Measurements from ENCODE around the gene ALDH1A3.

ALDH1A3 gene

DNA sequence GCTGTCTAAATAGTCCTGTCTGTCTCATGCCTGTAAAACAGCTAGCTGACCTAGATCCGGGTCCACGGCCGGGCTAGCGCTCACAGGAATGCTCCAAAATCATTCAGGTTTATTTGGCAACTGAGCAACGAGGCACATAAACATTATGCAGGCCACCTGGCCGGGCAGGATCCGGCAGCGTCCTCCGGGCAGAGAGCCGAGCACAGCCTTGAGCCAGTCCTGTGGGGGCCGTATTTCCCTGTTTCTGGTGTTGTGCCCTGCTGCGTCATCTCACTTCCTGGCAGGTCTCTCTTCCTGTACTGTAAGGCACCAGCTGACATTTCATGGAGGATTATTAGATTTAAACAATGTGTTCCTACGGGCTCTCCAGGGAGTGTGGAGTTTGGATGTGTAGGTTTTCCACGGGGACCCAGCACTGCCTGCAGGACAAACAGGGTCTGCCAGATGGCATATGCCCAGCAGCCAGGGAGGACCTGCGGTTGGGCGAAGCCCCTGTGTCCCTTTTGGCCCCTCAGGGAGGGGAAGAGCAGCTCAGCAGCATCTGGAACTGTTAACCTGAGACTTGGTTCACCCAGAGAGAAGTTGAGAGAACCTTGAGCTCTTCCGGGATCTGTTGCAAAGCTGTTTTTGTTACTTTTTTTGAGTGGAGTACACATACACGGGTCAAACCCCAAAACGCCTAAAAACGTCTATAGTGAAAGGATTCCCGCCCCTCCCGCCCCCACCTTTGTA is 23.0 kb downstream of the ALDH1A3 start:
- DNase-seq, result no peak

DNA sequence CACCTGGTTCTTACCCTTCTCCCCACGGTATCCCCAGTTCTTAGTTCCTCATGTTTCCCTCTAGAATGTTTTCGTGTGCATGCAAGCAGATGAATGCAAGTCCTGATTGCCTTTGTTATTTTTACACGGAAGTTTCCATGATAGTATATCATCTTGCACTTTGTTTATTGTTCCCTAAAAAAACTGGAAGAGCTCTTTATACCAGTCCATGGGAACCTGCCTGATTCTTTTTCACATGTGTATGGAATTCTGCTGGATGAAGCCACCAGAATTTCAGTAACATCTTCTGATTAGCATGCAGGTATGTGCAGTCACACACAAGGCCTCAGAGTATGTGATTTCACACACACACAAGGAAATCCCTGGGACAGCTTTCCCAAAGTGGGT is 23.5 kb downstream of the ALDH1A3 start:
- no peak for DNase-seq

- no peak for DNase-seq
These were observed 26.2 kb downstream of the ALDH1A3 start for GRCh38 chr15:100905850-100906249.

DNA sequence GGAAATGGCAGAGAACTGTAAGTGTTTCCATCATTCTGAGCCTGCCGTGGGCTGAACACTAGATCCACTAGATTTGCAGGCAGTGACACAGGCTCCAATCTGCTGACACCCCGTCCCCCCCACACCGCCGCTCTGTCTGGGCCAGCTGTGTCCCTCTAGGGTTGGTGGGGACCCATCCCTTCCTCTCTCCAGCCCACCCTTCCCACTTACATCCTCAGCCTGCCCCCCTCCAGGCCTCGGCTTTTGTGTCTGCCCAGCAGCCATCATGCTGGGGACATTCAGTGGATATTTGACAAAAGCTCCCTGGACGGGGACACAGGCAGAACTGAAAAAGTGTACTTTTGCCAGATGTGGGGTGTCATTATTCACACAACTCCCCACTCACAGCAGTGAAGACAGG is 28.8 kb downstream of the ALDH1A3 start:
- no peak for DNase-seq

DNA sequence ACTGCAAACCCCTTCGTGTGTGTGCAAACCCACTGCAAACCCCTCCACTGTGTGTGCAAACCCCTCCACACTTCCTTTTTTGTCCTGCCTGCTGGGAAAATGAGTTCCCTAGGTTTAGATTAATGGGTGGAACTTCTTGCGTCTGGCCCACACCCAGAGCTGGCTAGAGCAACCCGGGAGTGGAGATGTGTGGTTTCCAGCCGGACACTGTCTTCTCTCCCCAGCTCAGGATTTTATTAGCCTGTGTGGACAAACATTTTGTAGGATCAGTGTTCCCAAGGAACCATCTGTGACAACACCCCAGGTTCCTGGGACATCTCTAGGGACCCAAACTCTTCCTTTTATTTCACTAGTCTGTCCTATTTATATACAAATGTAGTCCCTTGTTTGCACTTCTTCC is 29.9 kb downstream of the ALDH1A3 start:
- DNase-seq, result no peak

- no peak for DNase-seq
These were observed 30.6 kb downstream of the ALDH1A3 start for GRCh38 chr15:100909989-100910955.

- no peak for DNase-seq
These were observed 31.5 kb downstream of the ALDH1A3 start for GRCh38 chr15:100911086-100911485.

GRCh38 chr15:100913961-100914360 is 34.3 kb downstream of the ALDH1A3 start:
- DNase-seq, result no peak

GRCh38 chr15:100914876-100915275 is 35.2 kb downstream of the ALDH1A3 start:
- DNase-seq, result no peak

DNA sequence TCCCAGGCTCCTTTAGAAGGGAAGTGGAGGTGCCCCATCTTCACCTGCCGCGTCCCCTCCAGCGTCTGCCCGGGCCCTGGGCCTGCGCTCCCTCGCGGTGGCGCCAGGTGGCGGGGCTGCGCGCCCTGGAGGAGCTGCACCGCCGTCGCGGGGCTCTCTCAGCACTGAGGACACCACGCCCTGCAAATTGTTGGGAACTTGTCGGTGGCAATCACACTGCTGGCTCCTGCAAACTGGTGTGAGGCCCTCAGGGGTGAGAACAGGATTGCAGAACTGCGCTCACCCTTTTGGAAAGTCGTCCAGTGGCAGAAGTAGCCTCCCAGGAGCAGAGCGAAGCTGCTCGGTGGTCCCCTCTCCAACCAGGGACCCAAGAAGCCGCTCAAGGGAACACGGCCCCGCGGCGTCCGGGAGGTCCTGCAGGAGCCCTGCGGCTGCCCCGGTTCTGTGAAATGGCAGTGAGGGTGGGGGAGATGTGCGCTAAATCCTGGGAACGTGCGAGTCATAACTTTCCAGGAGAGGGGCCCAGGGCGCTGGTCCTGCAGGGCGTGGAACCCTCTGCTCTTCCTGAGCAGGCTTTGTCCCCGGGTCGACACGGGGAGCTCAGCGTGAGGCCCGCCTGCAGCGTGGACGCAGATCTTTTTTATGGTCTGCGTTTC is 38.5 kb downstream of the ALDH1A3 start:
- DNase-seq, result peak; percentile 68

GRCh38 chr15:100918690-100919480 is 39.3 kb downstream of the ALDH1A3 start, which contains the start of gene LRRK1:
Gene LRRK1, plus strand, starts transcription at chr15:100919357. Its CDS starts 5,276 bp downstream, at chr15:100924633.
- DNase-seq, result no peak

DNA sequence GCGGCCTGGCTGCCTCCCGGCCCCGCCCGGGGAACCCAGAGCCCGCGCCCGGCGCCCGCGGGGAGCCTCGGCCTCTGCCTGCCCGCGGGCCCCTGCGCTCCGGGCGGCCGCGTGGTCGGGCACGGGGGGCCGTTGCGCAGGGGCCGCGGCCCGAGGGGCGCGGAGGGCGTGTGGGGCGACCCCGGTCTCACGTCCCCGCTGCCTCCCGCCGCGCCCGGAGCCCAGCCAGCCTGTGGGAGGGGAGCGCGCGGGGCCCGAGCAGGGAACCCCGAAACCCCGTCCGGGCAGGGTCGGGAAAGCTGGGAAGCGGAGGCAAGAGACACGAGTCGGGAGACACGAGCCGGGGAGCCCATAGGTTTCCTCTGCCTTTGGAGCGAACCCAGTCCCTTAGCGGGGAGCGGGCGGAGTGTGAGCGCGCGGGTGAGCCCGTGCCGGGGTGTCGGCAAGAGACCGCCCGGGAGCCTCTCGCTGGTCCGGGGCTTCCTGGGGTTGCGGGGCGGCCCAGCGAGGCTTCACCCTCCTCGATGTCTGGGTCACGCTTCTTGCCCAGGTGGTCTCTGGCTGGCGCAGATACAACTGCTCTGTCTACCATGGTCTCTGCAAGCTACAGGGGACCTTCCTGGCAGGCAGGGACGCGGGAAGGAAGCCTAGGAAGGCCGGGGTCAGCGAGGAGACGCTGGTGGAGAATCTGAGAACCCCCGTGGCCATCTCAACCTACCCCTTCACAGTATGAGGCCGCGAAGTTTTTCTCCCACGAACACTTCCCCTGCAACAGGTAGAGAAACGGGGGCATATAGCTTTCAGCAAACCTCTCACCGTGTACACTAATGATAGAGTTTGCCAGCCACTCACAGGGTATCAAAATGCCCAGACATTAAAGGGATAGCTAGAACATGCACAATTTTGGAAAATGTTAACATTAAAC is 40.1 kb downstream of the ALDH1A3 start:
- no peak for DNase-seq

DNA sequence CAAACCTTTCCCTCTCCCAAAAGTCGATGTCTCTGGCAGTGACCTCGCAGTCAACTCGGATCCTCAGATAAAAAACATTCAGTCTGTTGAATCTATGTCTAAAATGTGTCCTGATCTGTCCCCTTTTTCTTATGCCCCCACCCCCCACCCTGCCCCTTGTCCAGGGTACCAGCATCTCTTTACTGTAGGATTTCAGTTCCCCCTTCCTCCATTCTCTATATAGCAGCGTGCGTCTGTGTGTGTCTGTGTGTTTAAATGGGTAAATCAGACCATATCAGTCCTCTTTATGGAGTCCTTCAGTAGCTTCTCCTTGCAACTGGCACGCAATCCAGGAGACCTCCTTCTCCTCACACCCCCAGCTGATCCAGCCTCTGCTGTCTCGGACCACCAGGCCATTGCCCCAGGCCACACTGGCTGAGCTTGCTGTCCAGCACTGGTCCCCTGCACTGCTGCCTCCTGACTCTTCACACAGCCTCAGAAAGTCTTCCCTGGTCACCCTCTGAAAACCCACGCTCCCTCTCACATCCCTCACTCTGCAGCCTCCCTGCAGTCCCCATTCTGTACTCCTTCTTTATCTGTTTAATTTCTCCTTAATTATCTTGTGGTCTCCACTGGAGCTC is 41.0 kb downstream of the ALDH1A3 start:
- DNase-seq, result no peak

DNA sequence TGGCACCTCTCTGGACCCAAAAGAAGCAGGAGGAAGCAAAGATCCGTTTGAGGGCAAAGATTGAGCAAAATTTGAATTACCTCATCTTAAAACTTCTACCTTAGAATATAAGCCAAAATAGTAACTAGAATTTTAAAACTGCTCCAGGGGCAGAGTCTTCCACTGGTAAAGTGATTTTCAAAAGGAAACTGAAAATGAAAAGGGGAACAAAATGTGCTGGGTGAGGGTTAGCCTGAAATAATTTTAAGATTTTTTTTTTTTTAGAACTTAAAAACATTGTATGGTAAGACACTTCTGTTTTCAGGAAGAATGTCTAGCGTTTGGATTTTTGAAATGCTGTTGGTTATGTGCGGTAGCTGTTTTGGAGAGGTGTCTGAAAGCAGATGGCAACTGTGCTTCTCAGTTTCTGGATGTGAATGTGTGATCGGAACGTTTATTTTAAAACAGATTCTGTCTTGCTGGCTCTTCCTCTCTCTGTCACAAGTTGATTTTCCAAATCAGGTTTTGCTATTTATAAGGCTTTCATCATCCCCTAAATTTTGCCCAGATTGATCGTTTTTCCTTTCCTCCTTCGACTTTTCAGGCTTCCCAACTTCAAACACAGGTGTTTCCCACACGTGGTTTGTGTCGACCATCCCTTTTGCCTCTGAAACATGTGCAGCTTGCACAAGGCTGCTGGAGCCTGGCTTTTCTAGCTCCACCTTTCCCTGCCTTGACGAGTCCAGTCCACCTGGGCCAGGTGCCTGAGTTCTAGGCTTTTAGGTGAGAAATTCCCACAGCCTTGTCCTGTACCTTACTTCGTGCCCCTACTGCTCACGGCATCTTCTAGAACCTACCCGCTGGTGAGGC is 42.8 kb downstream of the ALDH1A3 start:
- no peak for DNase-seq

DNA sequence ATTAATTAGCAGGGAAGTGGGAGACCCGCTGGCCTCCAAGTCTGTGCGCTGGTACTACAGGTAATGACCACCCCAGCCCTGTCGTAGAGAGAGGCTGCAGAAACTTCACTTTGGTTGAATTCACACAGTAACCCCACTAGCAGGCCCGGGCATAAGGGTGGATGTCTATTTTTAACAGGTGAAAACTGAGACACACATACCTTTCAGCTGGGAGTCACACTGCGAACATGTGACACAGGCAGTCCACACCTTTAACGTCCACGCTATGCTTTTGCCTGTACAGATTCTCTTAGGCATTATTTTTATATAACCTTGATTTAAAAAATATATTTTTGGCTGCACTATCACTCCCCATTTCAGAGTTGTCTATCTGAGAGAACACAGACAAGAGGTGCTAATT is 43.4 kb downstream of the ALDH1A3 start:
- DNase-seq, result no peak

- DNase-seq, result no peak
These were observed 44.3 kb downstream of the ALDH1A3 start for GRCh38 chr15:100923902-100924301.

DNA sequence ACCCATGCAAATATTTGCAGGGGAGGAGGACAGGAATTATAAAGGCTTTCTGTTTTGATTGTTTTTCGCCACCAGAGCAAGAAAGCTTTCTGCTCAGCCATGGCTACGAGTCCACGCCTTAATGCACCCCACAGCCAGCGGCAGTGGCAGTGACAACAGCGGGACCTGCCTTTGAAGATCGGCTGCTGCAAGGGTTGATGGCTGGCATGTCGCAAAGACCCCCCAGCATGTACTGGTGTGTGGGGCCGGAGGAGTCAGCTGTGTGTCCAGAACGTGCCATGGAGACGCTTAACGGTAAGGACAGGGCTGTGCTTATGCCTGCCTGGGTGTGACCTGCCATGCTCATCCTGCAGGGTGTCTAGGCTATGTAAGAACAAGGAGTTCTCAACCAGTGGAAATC is 44.8 kb downstream of the ALDH1A3 start:
- no peak for DNase-seq

GRCh38 chr15:100925480-100925879 is 45.8 kb downstream of the ALDH1A3 start:
- no peak for DNase-seq

- DNase-seq, result no peak
These were observed 46.6 kb downstream of the ALDH1A3 start for GRCh38 chr15:100926258-100926657.
